HCT116 (cell line): Measurements from ENCODE around the gene SIL1. TPM values are rescaled to one million over a fixed set of nuclear protein-coding genes. Genes with fewer than 3 reads are reported as not detected.

Experiments used
- ATAC-seq: fragments of 200-7000 bp; cut with Tn5 transposase; 2 replicates; pipeline ENCODE4 v1.9.1; 2020; ENCODE audit warnings: mild to moderate bottlenecking, moderate library complexity
- BruUV-seq: library from RNA; stranded (reverse); fragments of 400-500 nt; replicated peaks from 2 replicates; lab custom pipeline; 2021; lab: Mats Ljungman, UMichigan
- CTCF ChIA-PET: fragments of 300-600 bp; sonication (Branson Sonifier 250); formaldehyde crosslinking; loops from one replicate; lab custom pipeline; 2021; ENCODE audit warnings: antibody characterized with exemption; lab: Charles Lee
- POLR2A ChIA-PET: fragments of 300-600, 350-600 bp; sonication (Branson Sonifier 250); formaldehyde crosslinking; loops from one replicate; lab custom pipeline; 2021; ENCODE audit warnings: antibody characterized with exemption; lab: Charles Lee
- RAD21 ChIA-PET, 2 experiments: fragments of 300-600 bp; sonication (Branson Sonifier 250); formaldehyde crosslinking; loops; one replicate each; lab custom pipeline; 2023; ENCODE audit warnings: low total read pairs in 2 of 2; ENCODE audit not compliant: uncharacterized antibody in 2 of 2, unreplicated experiment in 2 of 2, low non-redundant PET in 1 of 2; lab: Charles Lee
- DNase-seq: peaks from one replicate; pipeline ENCODE4 v3.0.0-alpha.2; 2010; ENCODE audit warnings: low read depth, low spot score
- H2AFZ ChIP-seq: fragments of 200-600 bp; shearing (Covaris generic), sonication (generic); 2 replicates; pipeline ENCODE4 v1.6.1; 2017; ENCODE audit warnings: low read depth, mixed run types, mixed read lengths, antibody characterized with exemption, low read length; ENCODE audit not compliant: poor library complexity, severe bottlenecking
- H3K27ac ChIP-seq: 2 replicates; pipeline ENCODE4 v1.5.1; 2012; ENCODE audit warnings: low read depth, low read length
- H3K27me3 ChIP-seq: fragments of 200-600 bp; sonication (generic); 2 replicates; pipeline ENCODE4 v1.6.1; 2016; ENCODE audit warnings: mixed run types, low read length, mixed read lengths; ENCODE audit not compliant: insufficient read depth
- H3K36me3 ChIP-seq, 2 experiments: fragments of 200-500 bp in 1 of 2; fragments of 200-600 bp in 1 of 2; sonication (Bioruptor generic) in 1 of 2; sonication (generic) in 1 of 2; 2 replicates each; pipeline versions ENCODE4 v1.5.1 to v1.6.1; 2014 to 2016; ENCODE audit warnings: low read length in 2 of 2, inconsistent platforms in 1 of 2, mixed read lengths in 1 of 2, mixed run types in 1 of 2; ENCODE audit not compliant: insufficient read depth in 2 of 2, control insufficient read depth in 1 of 2
- H3K4me1 ChIP-seq, 2 experiments: fragments of 200-600 bp in 1 of 2; sonication (generic) in 1 of 2; 2 replicates each; pipeline versions ENCODE4 v1.5.1 to v1.6.1; 2012 to 2017; ENCODE audit warnings: low read length in 2 of 2, inconsistent platforms in 1 of 2, mild to moderate bottlenecking in 1 of 2, mixed read lengths in 1 of 2, mixed run types in 1 of 2, moderate library complexity in 1 of 2; ENCODE audit not compliant: insufficient read depth in 2 of 2, control insufficient read depth in 1 of 2
- H3K4me2 ChIP-seq: fragments of 200-600 bp; sonication (generic); 2 replicates; pipeline ENCODE4 v1.6.1; 2017; ENCODE audit warnings: mixed run types, low read length, mixed read lengths
- H3K4me3 ChIP-seq, 2 experiments: fragments of 200-600 bp in 1 of 2; sonication (generic) in 1 of 2; replicated peaks in 1 of 2; 2 replicates each; pipeline ENCODE4 v1.5.1; 2011 to 2016; ENCODE audit warnings: low read length in 2 of 2, control low read depth in 1 of 2, low read depth in 1 of 2, mild to moderate bottlenecking in 1 of 2, mixed read lengths in 1 of 2, mixed run types in 1 of 2
- H3K79me2 ChIP-seq: fragments of 200-600 bp; sonication (generic); 2 replicates; pipeline ENCODE4 v1.6.1; 2017; ENCODE audit warnings: mild to moderate bottlenecking, mixed run types, low read length, moderate library complexity, mixed read lengths; ENCODE audit not compliant: insufficient read depth
- H3K9ac ChIP-seq: fragments of 200-600 bp; sonication (generic); 2 replicates; pipeline ENCODE4 v1.6.1; 2016; ENCODE audit warnings: low read length, mixed read lengths
- H3K9me2 ChIP-seq: fragments of 200-600 bp; sonication (generic), shearing (Covaris generic); 2 replicates; pipeline ENCODE4 v1.6.1; 2017; ENCODE audit warnings: mixed run types, mild to moderate bottlenecking, moderate library complexity; ENCODE audit not compliant: insufficient read depth
- H3K9me3 ChIP-seq, 2 experiments: fragments of 200-500 bp in 1 of 2; fragments of 200-600 bp in 1 of 2; sonication (Bioruptor generic) in 1 of 2; sonication (generic) in 1 of 2; 2 replicates each; pipeline ENCODE4 v1.6.1; 2014 to 2017; ENCODE audit warnings: low read length in 2 of 2, mixed read lengths in 2 of 2, inconsistent platforms in 1 of 2, low read depth in 1 of 2, mild to moderate bottlenecking in 1 of 2, mixed run types in 1 of 2, moderate library complexity in 1 of 2; ENCODE audit not compliant: control insufficient read depth in 1 of 2, insufficient read depth in 1 of 2
- H4K20me1 ChIP-seq: fragments of 200-600 bp; sonication (generic), shearing (Covaris generic); 2 replicates; pipeline ENCODE4 v1.6.1; 2017; ENCODE audit warnings: mixed run types, mild to moderate bottlenecking, moderate library complexity; ENCODE audit not compliant: insufficient read depth
- CTCF ChIP-seq, 3 experiments: fragments of 200-600 bp in 1 of 3; sonication (generic) in 1 of 3; IDR thresholded peaks in 2 of 3; conservative IDR thresholded peaks in 1 of 3; 2 replicates each; pipeline ENCODE4 v1.5.1; 2012 to 2017; ENCODE audit warnings: low read depth in 2 of 3, low read length in 2 of 3, antibody characterized with exemption in 1 of 3, borderline replicate concordance in 1 of 3, control low read depth in 1 of 3, mild to moderate bottlenecking in 1 of 3, mixed read lengths in 1 of 3, mixed run types in 1 of 3, moderate library complexity in 1 of 3; ENCODE audit not compliant: insufficient read depth in 1 of 3
- EZH2 ChIP-seq: fragments of 200-600 bp; sonication (generic); IDR thresholded peaks from 2 replicates; pipeline ENCODE4 v1.6.1; 2017; ENCODE audit warnings: antibody characterized with exemption, mixed run types
- FOSL1 ChIP-seq: IDR thresholded peaks from 2 replicates; pipeline ENCODE4 v1.6.1; 2012; ENCODE audit warnings: low read depth
- RAD21 ChIP-seq: IDR thresholded peaks from 2 replicates; pipeline ENCODE4 v1.6.1; 2012; ENCODE audit warnings: low read depth, mild to moderate bottlenecking
- SIN3A ChIP-seq: IDR thresholded peaks from 2 replicates; pipeline ENCODE4 v1.6.1; 2012; ENCODE audit warnings: low read depth
- ZBTB33 ChIP-seq: IDR thresholded peaks from 2 replicates; pipeline ENCODE4 v1.6.1; 2011; ENCODE audit warnings: mild to moderate bottlenecking, low read length, moderate library complexity; ENCODE audit not compliant: insufficient replicate concordance; ENCODE audit errors: extremely low read depth
- intact Hi-C: fragments of 100-400 bp; cut with micrococcal nuclease; formaldehyde crosslinking; loops from 2 replicates; pipeline ENCODE4 v1.10.0; 2022
- total RNA-seq: library from RNA; stranded (reverse); gene quantifications from one replicate; pipeline ENCODE4 v1.2.1, GENCODE V29; 2021; ENCODE audit not compliant: unreplicated experiment

The SIL1 gene
- total RNA-seq, 1 experiment from 2014 or later = 34.0 TPM

- intact Hi-C loops = no loop called here
- Histone ChIP-seq H3K27me3 (no peaks in the 10 kb centered on the region), H3K27ac (no peak overlapping the region), H3K36me3 (no peaks in the 10 kb centered on the region), H3K79me2 (no peaks in the 10 kb centered on the region), H3K9me3 (no peaks in the 10 kb centered on the region), H2AFZ (no peak overlapping the region), H3K4me3 (no peak overlapping the region), H3K9me2 (no peaks in the 10 kb centered on the region), H3K9ac (no peak overlapping the region), H3K4me2 (no peak overlapping the region), H3K4me1 (no peaks in the 10 kb centered on the region)
- DNase-seq (no peak), ATAC-seq (no peak)
- RAD21 ChIA-PET = no interaction called here
- BruUV-seq = no TSS peak
- TF ChIP-seq SIN3A (no peak), CTCF (IDR thresholded peaks at IDR 0.05 in 2 of 3, conservative IDR thresholded peaks at IDR 0.05 in 1 of 3; ENCODE audit: borderline replicate concordance in 1 of 3, insufficient read depth in 1 of 3, low read depth in 2 of 3, low read length in 2 of 3) (no peak), ZBTB33 (no peak), FOSL1 (no peak), RAD21 (no peak), EZH2 (no peak)
- TF ChIP-seq, all 23 proteins: peak for 0
- H4K20me1 ChIP-seq = no peaks in the 10 kb centered on the region
- ChIA-PET CTCF (no interaction called here), POLR2A (no interaction called here)
These were observed 214.2 kb downstream of the SIL1 start for GRCh38 chr5:138983984-138984383.
